Smooth muscle cell (in vitro differentiated cells): Measurements from ENCODE around the gene ANXA10. TPM values are rescaled to one million over a fixed set of nuclear protein-coding genes. Genes with fewer than 3 reads are reported as not detected.

Source experiments
- DNase-seq: peaks from one replicate; lab custom pipeline; 2025; ENCODE audit not compliant: unreplicated experiment; lab: John Stamatoyannopoulos, UW
- H2AFZ ChIP-seq: fragments of 200-600 bp; sonication (generic); 2 replicates; pipeline ENCODE4 v1.6.0; 2016; ENCODE audit warnings: antibody characterized with exemption, low read depth, mild to moderate bottlenecking
- H3F3A ChIP-seq: fragments of 200-600 bp; sonication (generic); 2 replicates; pipeline ENCODE4 v1.6.0; 2017; ENCODE audit warnings: antibody characterized with exemption, low read depth
- H3K27ac ChIP-seq: fragments of 200-600 bp; sonication (generic); 2 replicates; pipeline ENCODE4 v1.5.1; 2016; ENCODE audit warnings: low read depth, mild to moderate bottlenecking
- H3K27me3 ChIP-seq: fragments of 200-600 bp; sonication (generic); 2 replicates; pipeline ENCODE4 v1.6.1; 2016; ENCODE audit warnings: low read depth, mild to moderate bottlenecking
- H3K36me3 ChIP-seq: fragments of 200-600 bp; sonication (generic); 2 replicates; pipeline ENCODE4 v1.5.1; 2016; ENCODE audit warnings: low read depth
- H3K4me1 ChIP-seq: fragments of 200-600 bp; sonication (generic); 2 replicates; pipeline ENCODE4 v1.5.1; 2016; ENCODE audit warnings: low read depth
- H3K4me2 ChIP-seq: fragments of 200-600 bp; sonication (generic); 2 replicates; pipeline ENCODE4 v1.6.0; 2016; ENCODE audit warnings: mild to moderate bottlenecking
- H3K4me3 ChIP-seq: fragments of 200-600 bp; sonication (generic); 2 replicates; pipeline ENCODE4 v1.5.1; 2016; ENCODE audit warnings: mild to moderate bottlenecking
- H3K79me2 ChIP-seq: fragments of 200-600 bp; sonication (generic); 2 replicates; pipeline ENCODE4 v1.6.0; 2016; ENCODE audit warnings: low read depth, mild to moderate bottlenecking
- H3K9ac ChIP-seq: fragments of 200-600 bp; sonication (generic); 2 replicates; pipeline ENCODE4 v1.6.0; 2016; ENCODE audit warnings: low read depth
- H3K9me3 ChIP-seq: fragments of 200-600 bp; sonication (generic); replicated peaks from 2 replicates; pipeline ENCODE4 v1.5.1; 2016; ENCODE audit warnings: low read depth
- H4K20me1 ChIP-seq: fragments of 200-600 bp; sonication (generic); 2 replicates; pipeline ENCODE4 v1.6.0; 2016; ENCODE audit warnings: low read depth
- WGBS: methylation state at CpG from one replicate; pipeline ENCODE4 v1.1.7; 2016; ENCODE audit warnings: low lambda C conversion rate; 5-methylcytosine and 5-hydroxymethylcytosine counted together
- polyA plus RNA-seq: library from polyadenylated mRNA; unstranded; fragments of >200 nt; fragmentation: Nextera tagmentation; extraction: Ambion mirVana; gene quantifications from 2 replicates; pipeline ENCODE4 v1.2.1, GENCODE V29; 2016
- total RNA-seq: library from RNA; depleted of rRNA; stranded (reverse); fragments of >200 nt; gene quantifications from 2 replicates; pipeline ENCODE4 v1.2.3, GENCODE V29; 2014
- TF ChIP-seq, protein P1 (sequence below): fragments of 200-600 bp; sonication (generic); IDR thresholded peaks from 2 replicates; pipeline ENCODE4 v1.5.1; 2017; ENCODE audit warnings: borderline replicate concordance, mild to moderate bottlenecking, antibody characterized with exemption; ENCODE audit not compliant: insufficient read depth, poor library complexity, severe bottlenecking

The ANXA10 gene
- total and polyA plus RNA-seq, 2 experiments from 2014 or later = not detected

DNA sequence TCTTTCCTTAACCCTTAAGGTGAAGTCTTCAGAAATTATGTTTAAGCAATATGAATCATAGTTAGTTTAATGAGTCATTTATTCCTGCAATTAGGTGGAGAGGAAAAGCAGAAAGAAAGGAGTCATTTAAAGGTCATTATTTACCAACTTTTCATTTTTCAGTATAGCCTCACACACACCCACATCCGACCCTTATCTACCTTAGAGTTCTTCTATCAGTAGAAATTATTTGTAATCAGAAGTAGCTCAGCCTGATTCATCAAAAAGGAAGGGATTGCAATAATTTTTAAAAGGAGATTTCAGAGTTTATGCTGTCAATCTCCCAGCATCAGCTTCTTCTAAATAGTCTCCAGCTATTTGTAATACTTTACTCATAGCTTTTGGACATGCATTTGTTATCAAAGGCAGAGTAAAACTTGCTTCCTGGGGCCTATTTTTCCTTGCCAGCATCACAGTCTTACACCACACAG is 5.9 kb downstream of the ANXA10 start:
- no peaks in the 10 kb centered on the region for H3F3A ChIP-seq
- no peaks in the 10 kb centered on the region for H3K79me2 ChIP-seq
- H4K20me1 ChIP-seq = no peaks in the 10 kb centered on the region
- H3K4me2 ChIP-seq = no peak overlapping the region
- H3K9ac ChIP-seq = no peak overlapping the region
- no peak overlapping the region for H2AFZ ChIP-seq
- no peak overlapping the region for H3K4me3 ChIP-seq
- H3K4me1 ChIP-seq = no peaks in the 10 kb centered on the region
- TF ChIP-seq, protein P1, sequence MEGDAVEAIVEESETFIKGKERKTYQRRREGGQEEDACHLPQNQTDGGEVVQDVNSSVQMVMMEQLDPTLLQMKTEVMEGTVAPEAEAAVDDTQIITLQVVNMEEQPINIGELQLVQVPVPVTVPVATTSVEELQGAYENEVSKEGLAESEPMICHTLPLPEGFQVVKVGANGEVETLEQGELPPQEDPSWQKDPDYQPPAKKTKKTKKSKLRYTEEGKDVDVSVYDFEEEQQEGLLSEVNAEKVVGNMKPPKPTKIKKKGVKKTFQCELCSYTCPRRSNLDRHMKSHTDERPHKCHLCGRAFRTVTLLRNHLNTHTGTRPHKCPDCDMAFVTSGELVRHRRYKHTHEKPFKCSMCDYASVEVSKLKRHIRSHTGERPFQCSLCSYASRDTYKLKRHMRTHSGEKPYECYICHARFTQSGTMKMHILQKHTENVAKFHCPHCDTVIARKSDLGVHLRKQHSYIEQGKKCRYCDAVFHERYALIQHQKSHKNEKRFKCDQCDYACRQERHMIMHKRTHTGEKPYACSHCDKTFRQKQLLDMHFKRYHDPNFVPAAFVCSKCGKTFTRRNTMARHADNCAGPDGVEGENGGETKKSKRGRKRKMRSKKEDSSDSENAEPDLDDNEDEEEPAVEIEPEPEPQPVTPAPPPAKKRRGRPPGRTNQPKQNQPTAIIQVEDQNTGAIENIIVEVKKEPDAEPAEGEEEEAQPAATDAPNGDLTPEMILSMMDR = no peak
- H3K27me3 ChIP-seq = no peaks in the 10 kb centered on the region
- no peak for DNase-seq
- no peak overlapping the region for H3K27ac ChIP-seq
- 100% methylated on average over 1 of the region's 1 CpG for WGBS
- no peaks in the 10 kb centered on the region for H3K9me3 ChIP-seq
- no peaks in the 10 kb centered on the region for H3K36me3 ChIP-seq

DNA sequence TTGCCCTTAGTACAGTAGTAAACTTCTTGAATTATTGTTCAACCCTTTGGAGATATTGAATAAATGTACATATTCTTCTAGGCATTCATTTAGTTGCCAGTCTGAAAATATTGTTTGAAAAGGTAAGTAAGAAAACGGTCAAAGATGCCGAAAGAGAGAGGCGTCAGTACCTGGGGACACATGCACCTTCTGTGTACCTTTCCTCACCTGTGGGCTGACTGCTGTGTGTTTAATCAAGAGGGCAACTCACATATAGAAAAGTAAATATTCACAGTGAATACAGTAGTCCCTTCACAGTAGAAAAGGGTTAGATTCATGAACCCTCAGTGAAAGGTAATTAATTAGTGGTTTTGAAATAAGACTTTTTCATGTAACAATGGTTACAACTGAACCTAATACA is 6.9 kb downstream of the ANXA10 start:
- H3K9me3 ChIP-seq = no peaks in the 10 kb centered on the region
- TF ChIP-seq, protein P1 = no peak
- H3K4me3 ChIP-seq = no peak overlapping the region
- no peaks in the 10 kb centered on the region for H3F3A ChIP-seq
- no peaks in the 10 kb centered on the region for H3K4me1 ChIP-seq
- H3K4me2 ChIP-seq = no peak overlapping the region
- H2AFZ ChIP-seq = no peak overlapping the region
- H3K79me2 ChIP-seq = no peaks in the 10 kb centered on the region
- no peaks in the 10 kb centered on the region for H3K36me3 ChIP-seq
- DNase-seq = no peak
- no peaks in the 10 kb centered on the region for H4K20me1 ChIP-seq
- no peak overlapping the region for H3K27ac ChIP-seq
- no peak overlapping the region for H3K9ac ChIP-seq
- no peaks in the 10 kb centered on the region for H3K27me3 ChIP-seq
- 96% methylated on average over 3 of the region's 3 CpGs for WGBS

DNA sequence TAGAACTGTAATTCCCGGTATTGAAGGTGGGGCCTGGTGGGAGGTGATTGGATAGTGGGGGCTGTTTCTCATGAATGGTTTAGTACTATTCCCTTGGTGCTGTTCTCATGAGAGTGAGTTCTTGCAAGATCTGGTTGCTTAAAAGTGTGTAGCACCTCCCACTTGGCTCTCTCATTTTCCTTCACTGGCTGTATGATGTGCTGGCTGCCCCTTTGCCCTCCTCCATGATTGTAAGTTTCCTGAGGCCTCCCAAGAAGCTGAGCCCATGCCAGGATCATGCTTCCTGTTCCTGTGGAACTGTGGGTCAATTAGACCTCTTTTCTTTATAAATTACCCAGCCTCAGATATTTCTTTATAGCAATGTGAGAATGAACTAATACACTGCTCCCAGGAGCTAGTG is 8.7 kb downstream of the ANXA10 start:
- Histone ChIP-seq H3K79me2 (no peaks in the 10 kb centered on the region), H3K36me3 (no peaks in the 10 kb centered on the region), H3K9ac (no peak overlapping the region), H3K27ac (no peak overlapping the region), H3F3A (no peaks in the 10 kb centered on the region), H3K9me3 (no peaks in the 10 kb centered on the region), H3K4me3 (no peak overlapping the region), H4K20me1 (no peaks in the 10 kb centered on the region), H3K4me2 (no peak overlapping the region), H3K4me1 (no peaks in the 10 kb centered on the region), H2AFZ (no peak overlapping the region), H3K27me3 (no peaks in the 10 kb centered on the region)
- 95% methylated on average over 1 of the region's 1 CpG for WGBS
- no peak for DNase-seq
- TF ChIP-seq, protein P1 = no peak

DNA sequence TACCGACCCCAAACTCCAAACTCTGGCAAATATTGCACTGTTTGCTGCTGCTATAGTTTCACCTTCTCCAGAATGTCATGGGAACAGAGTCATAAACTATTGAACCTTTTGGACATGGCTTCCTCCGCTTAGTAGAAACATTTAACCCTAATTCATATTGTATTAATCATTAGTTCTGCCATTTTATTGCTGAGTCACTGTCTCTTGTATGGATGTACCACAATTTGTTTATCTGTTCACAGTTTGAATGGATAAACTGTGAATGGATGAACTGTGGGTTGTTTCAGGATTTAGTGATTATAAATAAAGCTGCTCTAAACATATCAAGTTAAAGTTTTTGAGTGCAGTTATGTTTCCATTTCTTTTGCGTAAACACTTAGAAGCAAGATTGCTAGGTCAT is 10.1 kb downstream of the ANXA10 start:
- TF ChIP-seq, protein P1 = no peak
- no peaks in the 10 kb centered on the region for H4K20me1 ChIP-seq
- H3K27me3 ChIP-seq = no peaks in the 10 kb centered on the region
- no peak overlapping the region for H3K9ac ChIP-seq
- H3K9me3 ChIP-seq = no peaks in the 10 kb centered on the region
- no peaks in the 10 kb centered on the region for H3F3A ChIP-seq
- H3K4me3 ChIP-seq = no peak overlapping the region
- H3K4me1 ChIP-seq = no peaks in the 10 kb centered on the region
- no peak for DNase-seq
- H3K27ac ChIP-seq = no peak overlapping the region
- no peaks in the 10 kb centered on the region for H3K36me3 ChIP-seq
- WGBS = 95% methylated on average over 3 of the region's 3 CpGs
- no peak overlapping the region for H3K4me2 ChIP-seq
- H3K79me2 ChIP-seq = no peaks in the 10 kb centered on the region
- H2AFZ ChIP-seq = no peak overlapping the region
